ENCODE results near the gene PDGFRA. TPM values are rescaled to one million over a fixed set of nuclear protein-coding genes. Genes with fewer than 3 reads are reported as not detected.

Gene PDGFRA
- total RNA-seq, 1 experiment from 2014 or later, result 6.8 TPM

GRCh38 chr4:54197926-54198325 is 31.2 kb upstream of the PDGFRA start:
- no peak overlapping the region for H3K23ac ChIP-seq (ENCODE audit: insufficient read length, low read depth, low read length)
- peaks cover 0 to 5% (median 0%) of the 10 kb centered on the region in 3 experiments; a peak in 2 of 7 replicates for H3K36me3 Mint-ChIP-seq (ENCODE audit: insufficient read depth in 1 of 3, low read depth in 3 of 3)
- no peak overlapping the region for H4K91ac ChIP-seq (ENCODE audit: insufficient read length, low read depth, low read length)
- no peak overlapping the region for H2BK20ac ChIP-seq (ENCODE audit: low read depth, low read length, poor library complexity, severe bottlenecking)
- TF ChIP-seq CTCF (conservative IDR thresholded peaks at IDR 0.05), result no peak
- no peaks in the 10 kb centered on the region for H3K9me3 ChIP-seq (ENCODE audit: control insufficient read depth, low read depth, low read length)
- no peak overlapping the region for H2BK12ac ChIP-seq (ENCODE audit: insufficient read length, low read depth, low read length)
- no peak overlapping the region for H3K56ac ChIP-seq (ENCODE audit: insufficient read length, low read depth, low read length)
- no peaks in the 10 kb centered on the region for H3K4me1 ChIP-seq (ENCODE audit: insufficient read depth, low read length)
- peaks cover 9% of the 10 kb centered on the region in 2 experiments for H3K4me1 Mint-ChIP-seq
- H4K5ac ChIP-seq (ENCODE audit: insufficient read length, low read depth, low read length), result no peak overlapping the region
- H2BK120ac ChIP-seq (ENCODE audit: low read depth, low read length, poor library complexity, severe bottlenecking), result no peak overlapping the region
- no peaks in the 10 kb centered on the region for H3K27me3 Mint-ChIP-seq (ENCODE audit: low read depth)
- H3K4ac ChIP-seq (ENCODE audit: low read depth, low read length), result no peak overlapping the region
- H2BK15ac ChIP-seq (ENCODE audit: low read depth, low read length), result no peak overlapping the region
- no peaks in the 10 kb centered on the region for H3K23me2 ChIP-seq (ENCODE audit: insufficient read length, low read depth, low read length, poor library complexity, severe bottlenecking)
- no peak overlapping the region for H3K27ac Mint-ChIP-seq
- H3K9me3 Mint-ChIP-seq, result peaks cover 4% of the 10 kb centered on the region in 2 experiments; a peak in 2 of 5 replicates
- H3K18ac ChIP-seq (ENCODE audit: insufficient read length, low read depth, low read length), result no peak overlapping the region
- no peak overlapping the region for H2BK5ac ChIP-seq (ENCODE audit: insufficient read length, low read length)
- no peak overlapping the region for H3K27ac ChIP-seq (ENCODE audit: insufficient read length, low read depth, low read length)
- H2AK5ac ChIP-seq (ENCODE audit: insufficient read length, low read length), result no peak overlapping the region
- H3K14ac ChIP-seq (ENCODE audit: insufficient read depth, low read length), result no peak overlapping the region
- WGBS (ENCODE audit: extremely low coverage, insufficient read length, low lambda C conversion rate), result no CpG with 5 or more reads among the region's 2 CpGs
- H3K27me3 ChIP-seq (ENCODE audit: insufficient read depth, low read length), result no peaks in the 10 kb centered on the region
- no peaks in the 10 kb centered on the region for H3K79me1 ChIP-seq (ENCODE audit: insufficient read depth, low read depth, low read length, poor library complexity, severe bottlenecking)
- H3K79me2 ChIP-seq (ENCODE audit: insufficient read depth, low read length), result no peaks in the 10 kb centered on the region
- no peaks in the 10 kb centered on the region for H4K20me1 ChIP-seq (ENCODE audit: control insufficient read depth, insufficient read depth, insufficient read length)
- H4K8ac ChIP-seq (replicated peaks; ENCODE audit: insufficient read length, low read depth, low read length), result no peak overlapping the region
- no peak overlapping the region for H2AFZ ChIP-seq (ENCODE audit: low read length)
- no peak overlapping the region for H3K4me2 ChIP-seq (ENCODE audit: insufficient read depth, insufficient read length, low read length)
- H3K9ac ChIP-seq (ENCODE audit: extremely low read depth, insufficient read length, low read length), result no peak overlapping the region
- no peak overlapping the region for H3T11ph ChIP-seq (ENCODE audit: low read length)
- no peak overlapping the region for H3K4me3 Mint-ChIP-seq
- no peak for DNase-seq
